WTC11 (cell line): ENCODE measurements around the gene LRR1. TPM values are rescaled to one million over a fixed set of nuclear protein-coding genes. Genes with fewer than 3 reads are reported as not detected.
A peak's percentile ranks its signal among the peaks of the same experiment; 100 is the strongest.

Experiments
- ATAC-seq: fragments of 200-7000 bp; cut with Tn5 transposase; 2 replicates; pipeline ENCODE4 v1.10.0; 2021; ENCODE audit warnings: mild to moderate bottlenecking, moderate library complexity
- CTCF ChIA-PET: fragments of 300-600 bp; sonication (Branson Sonifier 250); formaldehyde crosslinking; loops from one replicate; lab custom pipeline; 2021; ENCODE audit warnings: antibody characterized with exemption; lab: Charles Lee
- POLR2A ChIA-PET: fragments of 350-600 bp; sonication (Branson Sonifier 250); formaldehyde crosslinking; loops from one replicate; lab custom pipeline; 2021; ENCODE audit warnings: antibody characterized with exemption; lab: Charles Lee
- DNase-seq: peaks from one replicate; pipeline ENCODE4 v3.0.0; 2021; ENCODE audit warnings: low spot score
- H3K27ac Mint-ChIP-seq: 2 replicates; pipeline ENCODE4 v1.8.0; 2021; ENCODE audit warnings: mixed read lengths
- H3K27me3 Mint-ChIP-seq: 2 replicates; pipeline ENCODE4 v1.8.0; 2021; ENCODE audit warnings: low read depth, mild to moderate bottlenecking, moderate library complexity, mixed read lengths
- H3K36me3 Mint-ChIP-seq: 2 replicates; pipeline ENCODE4 v1.8.0; 2021; ENCODE audit warnings: mixed read lengths
- H3K4me1 Mint-ChIP-seq: 2 replicates; pipeline ENCODE4 v1.8.0; 2022; ENCODE audit warnings: mixed read lengths
- H3K4me3 Mint-ChIP-seq: 2 replicates; pipeline ENCODE4 v1.8.0; 2021; ENCODE audit warnings: mild to moderate bottlenecking, moderate library complexity, mixed read lengths
- H3K9me3 Mint-ChIP-seq: 2 replicates; pipeline ENCODE4 v1.8.0; 2021; ENCODE audit warnings: mixed read lengths
- CDX4 ChIP-seq: fragments of 250-450 bp; sonication (Bioruptor Pico); IDR thresholded peaks from 2 replicates; pipeline ENCODE4 v1.9.0; 2021; ENCODE audit warnings: moderate library complexity, mild to moderate bottlenecking, inconsistent platforms, borderline replicate concordance
- CREB1 ChIP-seq: sonication (generic); formaldehyde crosslinking; IDR thresholded peaks from 2 replicates; pipeline ENCODE4 v1.8.0; 2023; ENCODE audit warnings: mild to moderate bottlenecking, missing genetic modification reagents
- CREM ChIP-seq: sonication (generic); formaldehyde crosslinking; IDR thresholded peaks from 2 replicates; pipeline ENCODE4 v1.8.1; 2022; ENCODE audit warnings: mild to moderate bottlenecking, missing genetic modification reagents, moderate library complexity
- EMX1 ChIP-seq: fragments of 250-450 bp; sonication (Bioruptor Pico); IDR thresholded peaks from 2 replicates; pipeline ENCODE4 v1.8.0; 2021; ENCODE audit warnings: mild to moderate bottlenecking
- FOXJ3 ChIP-seq: sonication (generic); formaldehyde crosslinking; IDR thresholded peaks from 2 replicates; pipeline ENCODE4 v1.9.0; 2021; ENCODE audit warnings: missing genetic modification reagents, mild to moderate bottlenecking, borderline replicate concordance
- GRHL2 ChIP-seq: fragments of 250-450 bp; sonication (Bioruptor Pico); IDR thresholded peaks from 2 replicates; pipeline ENCODE4 v1.8.0; 2022; ENCODE audit warnings: mild to moderate bottlenecking, moderate library complexity; ENCODE audit not compliant: insufficient replicate concordance, severe bottlenecking
- SP1 ChIP-seq: sonication (generic); formaldehyde crosslinking; conservative IDR thresholded peaks from 2 replicates; pipeline ENCODE4 v1.8.1; 2022; ENCODE audit warnings: missing genetic modification reagents
- USF2 ChIP-seq: sonication (generic); formaldehyde crosslinking; IDR thresholded peaks from 2 replicates; pipeline ENCODE4 v1.8.1; 2023; ENCODE audit warnings: mild to moderate bottlenecking, missing genetic modification reagents, moderate library complexity
- ZNF121 ChIP-seq: sonication (generic); formaldehyde crosslinking; IDR thresholded peaks from 2 replicates; pipeline ENCODE4 v1.8.0; 2023; ENCODE audit warnings: missing genetic modification reagents
- ZNF416 ChIP-seq: fragments of 250-450 bp; sonication (Bioruptor Pico); IDR thresholded peaks from 2 replicates; pipeline ENCODE4 v1.9.0; 2021; ENCODE audit warnings: mild to moderate bottlenecking, inconsistent platforms
- total RNA-seq: library from RNA; stranded (reverse); gene quantifications from 3 replicates; pipeline ENCODE4 v1.2.3, GENCODE V29; 2021
- TF ChIP-seq, protein P1 (sequence below): fragments of 250-450 bp; sonication (Bioruptor Pico); IDR thresholded peaks from 2 replicates; pipeline ENCODE4 v1.9.0; 2021; ENCODE audit warnings: mild to moderate bottlenecking
- TF ChIP-seq, protein P2 (sequence below): sonication (generic); formaldehyde crosslinking; IDR thresholded peaks from 2 replicates; pipeline ENCODE4 v1.8.0; 2022; ENCODE audit warnings: mild to moderate bottlenecking, missing genetic modification reagents
- TF ChIP-seq, protein P3 (sequence below): fragments of 250-450 bp; sonication (Bioruptor Pico); IDR thresholded peaks from 2 replicates; pipeline ENCODE4 v1.9.0; 2021; ENCODE audit warnings: mild to moderate bottlenecking, borderline replicate concordance
- TF ChIP-seq, protein P4 (sequence below): sonication (generic); formaldehyde crosslinking; IDR thresholded peaks from 2 replicates; pipeline ENCODE4 v1.8.0; 2023; ENCODE audit warnings: mild to moderate bottlenecking, missing genetic modification reagents
- TF ChIP-seq, protein P5 (sequence below): sonication (generic); formaldehyde crosslinking; IDR thresholded peaks from 2 replicates; pipeline ENCODE4 v1.8.1; 2022; ENCODE audit warnings: mild to moderate bottlenecking, moderate library complexity, missing genetic modification reagents

LRR1 gene
- total RNA-seq, 1 experiment from 2014 or later, result 42.6 TPM

- Mint-ChIP-seq H3K9me3 (no peaks in the 10 kb centered on the region), H3K27me3 (no peaks in the 10 kb centered on the region), H3K4me1 (peaks cover 29% of the 10 kb centered on the region), H3K4me3 (peak overlapping the region; percentile 99), H3K27ac (peak overlapping the region; percentile 82), H3K36me3 (peaks cover 33% of the 10 kb centered on the region)
- DNase-seq, result no peak
- CTCF ChIA-PET, result no interaction called here
- TF ChIP-seq GRHL2 (CRISPR knock-in tag), result no peak
- no peak for TF ChIP-seq CDX4
- TF ChIP-seq FOXJ3 (CRISPR knock-in tag), result no peak
- TF ChIP-seq ZNF121 (CRISPR knock-in tag), result no peak
- TF ChIP-seq, protein P1, sequence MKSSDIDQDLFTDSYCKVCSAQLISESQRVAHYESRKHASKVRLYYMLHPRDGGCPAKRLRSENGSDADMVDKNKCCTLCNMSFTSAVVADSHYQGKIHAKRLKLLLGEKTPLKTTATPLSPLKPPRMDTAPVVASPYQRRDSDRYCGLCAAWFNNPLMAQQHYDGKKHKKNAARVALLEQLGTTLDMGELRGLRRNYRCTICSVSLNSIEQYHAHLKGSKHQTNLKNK, result no peak
- TF ChIP-seq USF2 (CRISPR knock-in tag), result no peak
- TF ChIP-seq EMX1 (CRISPR knock-in tag), result no peak
- no peak for TF ChIP-seq SP1
- no peak for TF ChIP-seq CREM (CRISPR knock-in tag)
- TF ChIP-seq CREB1 (CRISPR knock-in tag), result no peak
- TF ChIP-seq, protein P2, sequence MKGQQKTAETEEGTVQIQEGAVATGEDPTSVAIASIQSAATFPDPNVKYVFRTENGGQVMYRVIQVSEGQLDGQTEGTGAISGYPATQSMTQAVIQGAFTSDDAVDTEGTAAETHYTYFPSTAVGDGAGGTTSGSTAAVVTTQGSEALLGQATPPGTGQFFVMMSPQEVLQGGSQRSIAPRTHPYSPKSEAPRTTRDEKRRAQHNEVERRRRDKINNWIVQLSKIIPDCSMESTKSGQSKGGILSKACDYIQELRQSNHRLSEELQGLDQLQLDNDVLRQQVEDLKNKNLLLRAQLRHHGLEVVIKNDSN (CRISPR knock-in tag), result no peak
- TF ChIP-seq, protein P3, sequence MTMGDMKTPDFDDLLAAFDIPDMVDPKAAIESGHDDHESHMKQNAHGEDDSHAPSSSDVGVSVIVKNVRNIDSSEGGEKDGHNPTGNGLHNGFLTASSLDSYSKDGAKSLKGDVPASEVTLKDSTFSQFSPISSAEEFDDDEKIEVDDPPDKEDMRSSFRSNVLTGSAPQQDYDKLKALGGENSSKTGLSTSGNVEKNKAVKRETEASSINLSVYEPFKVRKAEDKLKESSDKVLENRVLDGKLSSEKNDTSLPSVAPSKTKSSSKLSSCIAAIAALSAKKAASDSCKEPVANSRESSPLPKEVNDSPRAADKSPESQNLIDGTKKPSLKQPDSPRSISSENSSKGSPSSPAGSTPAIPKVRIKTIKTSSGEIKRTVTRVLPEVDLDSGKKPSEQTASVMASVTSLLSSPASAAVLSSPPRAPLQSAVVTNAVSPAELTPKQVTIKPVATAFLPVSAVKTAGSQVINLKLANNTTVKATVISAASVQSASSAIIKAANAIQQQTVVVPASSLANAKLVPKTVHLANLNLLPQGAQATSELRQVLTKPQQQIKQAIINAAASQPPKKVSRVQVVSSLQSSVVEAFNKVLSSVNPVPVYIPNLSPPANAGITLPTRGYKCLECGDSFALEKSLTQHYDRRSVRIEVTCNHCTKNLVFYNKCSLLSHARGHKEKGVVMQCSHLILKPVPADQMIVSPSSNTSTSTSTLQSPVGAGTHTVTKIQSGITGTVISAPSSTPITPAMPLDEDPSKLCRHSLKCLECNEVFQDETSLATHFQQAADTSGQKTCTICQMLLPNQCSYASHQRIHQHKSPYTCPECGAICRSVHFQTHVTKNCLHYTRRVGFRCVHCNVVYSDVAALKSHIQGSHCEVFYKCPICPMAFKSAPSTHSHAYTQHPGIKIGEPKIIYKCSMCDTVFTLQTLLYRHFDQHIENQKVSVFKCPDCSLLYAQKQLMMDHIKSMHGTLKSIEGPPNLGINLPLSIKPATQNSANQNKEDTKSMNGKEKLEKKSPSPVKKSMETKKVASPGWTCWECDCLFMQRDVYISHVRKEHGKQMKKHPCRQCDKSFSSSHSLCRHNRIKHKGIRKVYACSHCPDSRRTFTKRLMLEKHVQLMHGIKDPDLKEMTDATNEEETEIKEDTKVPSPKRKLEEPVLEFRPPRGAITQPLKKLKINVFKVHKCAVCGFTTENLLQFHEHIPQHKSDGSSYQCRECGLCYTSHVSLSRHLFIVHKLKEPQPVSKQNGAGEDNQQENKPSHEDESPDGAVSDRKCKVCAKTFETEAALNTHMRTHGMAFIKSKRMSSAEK (CRISPR knock-in tag), result no peak
- TF ChIP-seq, protein P4, sequence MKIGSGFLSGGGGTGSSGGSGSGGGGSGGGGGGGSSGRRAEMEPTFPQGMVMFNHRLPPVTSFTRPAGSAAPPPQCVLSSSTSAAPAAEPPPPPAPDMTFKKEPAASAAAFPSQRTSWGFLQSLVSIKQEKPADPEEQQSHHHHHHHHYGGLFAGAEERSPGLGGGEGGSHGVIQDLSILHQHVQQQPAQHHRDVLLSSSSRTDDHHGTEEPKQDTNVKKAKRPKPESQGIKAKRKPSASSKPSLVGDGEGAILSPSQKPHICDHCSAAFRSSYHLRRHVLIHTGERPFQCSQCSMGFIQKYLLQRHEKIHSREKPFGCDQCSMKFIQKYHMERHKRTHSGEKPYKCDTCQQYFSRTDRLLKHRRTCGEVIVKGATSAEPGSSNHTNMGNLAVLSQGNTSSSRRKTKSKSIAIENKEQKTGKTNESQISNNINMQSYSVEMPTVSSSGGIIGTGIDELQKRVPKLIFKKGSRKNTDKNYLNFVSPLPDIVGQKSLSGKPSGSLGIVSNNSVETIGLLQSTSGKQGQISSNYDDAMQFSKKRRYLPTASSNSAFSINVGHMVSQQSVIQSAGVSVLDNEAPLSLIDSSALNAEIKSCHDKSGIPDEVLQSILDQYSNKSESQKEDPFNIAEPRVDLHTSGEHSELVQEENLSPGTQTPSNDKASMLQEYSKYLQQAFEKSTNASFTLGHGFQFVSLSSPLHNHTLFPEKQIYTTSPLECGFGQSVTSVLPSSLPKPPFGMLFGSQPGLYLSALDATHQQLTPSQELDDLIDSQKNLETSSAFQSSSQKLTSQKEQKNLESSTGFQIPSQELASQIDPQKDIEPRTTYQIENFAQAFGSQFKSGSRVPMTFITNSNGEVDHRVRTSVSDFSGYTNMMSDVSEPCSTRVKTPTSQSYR (CRISPR knock-in tag), result no peak
- no peak for TF ChIP-seq ZNF416
- no peak for ATAC-seq
- POLR2A ChIA-PET, result interaction anchor here (2.4 kb wide), 1 partner anchor 16 kb away, joined by 6 read pairs; the partner anchor contains the start of genes MGAT2 and RPL36AL
Observed at GRCh38 chr14:49636866-49637265, 38.1 kb downstream of the LRR1 start.

DNA sequence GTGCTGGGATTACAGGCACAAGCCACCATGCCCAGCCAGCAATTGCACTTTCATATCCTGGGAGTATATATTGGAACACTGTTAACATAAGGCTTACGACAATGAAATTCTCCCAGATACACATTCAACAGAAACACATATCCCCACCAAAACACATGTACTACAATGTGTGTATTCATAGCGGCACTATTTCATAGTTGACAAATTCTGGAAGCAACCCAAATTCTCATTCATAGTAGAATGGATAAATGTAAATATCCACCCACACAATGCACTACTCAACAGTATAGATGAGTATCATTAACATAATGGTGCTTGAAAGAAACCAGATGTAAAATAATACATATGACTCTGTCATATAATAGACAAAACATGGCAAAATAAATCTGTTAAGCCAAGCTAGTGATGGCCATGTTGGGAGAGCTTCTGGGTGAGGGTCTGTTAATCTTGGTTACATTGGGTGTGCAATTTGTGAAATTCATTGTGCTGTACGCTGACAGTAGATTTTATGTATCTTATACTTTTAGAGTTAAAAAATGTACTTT lies 38.9 kb downstream of the LRR1 start:
- Mint-ChIP-seq H3K36me3 (peaks cover 31% of the 10 kb centered on the region), H3K4me1 (peaks cover 27% of the 10 kb centered on the region), H3K4me3 (no peak overlapping the region), H3K27me3 (no peaks in the 10 kb centered on the region), H3K27ac (no peak overlapping the region), H3K9me3 (no peaks in the 10 kb centered on the region)
- CTCF ChIA-PET, result no interaction called here
- POLR2A ChIA-PET, result interaction anchor here (2.4 kb wide), 1 partner anchor 17 kb away, joined by 6 read pairs; the partner anchor contains the start of genes MGAT2 and RPL36AL
- no peak for ATAC-seq
- DNase-seq, result no peak
- TF ChIP-seq, protein P5, sequence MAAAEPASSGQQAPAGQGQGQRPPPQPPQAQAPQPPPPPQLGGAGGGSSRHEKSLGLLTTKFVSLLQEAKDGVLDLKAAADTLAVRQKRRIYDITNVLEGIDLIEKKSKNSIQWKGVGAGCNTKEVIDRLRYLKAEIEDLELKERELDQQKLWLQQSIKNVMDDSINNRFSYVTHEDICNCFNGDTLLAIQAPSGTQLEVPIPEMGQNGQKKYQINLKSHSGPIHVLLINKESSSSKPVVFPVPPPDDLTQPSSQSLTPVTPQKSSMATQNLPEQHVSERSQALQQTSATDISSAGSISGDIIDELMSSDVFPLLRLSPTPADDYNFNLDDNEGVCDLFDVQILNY (CRISPR knock-in tag), result no peak
